HEK293T (cell line): Measurements from ENCODE around the gene UMODL1.

Source experiments
- CTBP1 ChIP-seq: fragments of 450-650 bp; IDR thresholded peaks from 2 replicates; pipeline ENCODE4 v1.6.1; 2016; ENCODE audit warnings: borderline replicate concordance
- ELF4 ChIP-seq: fragments of 450-650 bp; IDR thresholded peaks from 2 replicates; pipeline ENCODE4 v1.6.1; 2017; ENCODE audit warnings: antibody characterized with exemption
- FOXK2 ChIP-seq: fragments of 450-650 bp; IDR thresholded peaks from 2 replicates; pipeline ENCODE4 v1.6.1; 2016; ENCODE audit warnings: mild to moderate bottlenecking
- FOXM1 ChIP-seq: fragments of 450-650 bp; IDR thresholded peaks from 2 replicates; pipeline ENCODE4 v1.6.1; 2017; ENCODE audit warnings: mild to moderate bottlenecking, borderline replicate concordance
- HDGF ChIP-seq: fragments of 450-650 bp; IDR thresholded peaks from 2 replicates; pipeline ENCODE4 v1.6.1; 2017; ENCODE audit warnings: antibody characterized with exemption, borderline replicate concordance
- NFRKB ChIP-seq: fragments of 450-650 bp; IDR thresholded peaks from 2 replicates; pipeline ENCODE4 v1.6.1; 2016; ENCODE audit warnings: mild to moderate bottlenecking, moderate library complexity
- SP1 ChIP-seq: fragments of 450-650 bp; IDR thresholded peaks from 2 replicates; pipeline ENCODE4 v1.6.1; 2017
- SUZ12 ChIP-seq: fragments of 450-650 bp; IDR thresholded peaks from 2 replicates; pipeline ENCODE4 v1.6.1; 2016; ENCODE audit warnings: mild to moderate bottlenecking
- TARDBP ChIP-seq: fragments of 450-650 bp; IDR thresholded peaks from 2 replicates; pipeline ENCODE4 v1.6.1; 2016

DNA sequence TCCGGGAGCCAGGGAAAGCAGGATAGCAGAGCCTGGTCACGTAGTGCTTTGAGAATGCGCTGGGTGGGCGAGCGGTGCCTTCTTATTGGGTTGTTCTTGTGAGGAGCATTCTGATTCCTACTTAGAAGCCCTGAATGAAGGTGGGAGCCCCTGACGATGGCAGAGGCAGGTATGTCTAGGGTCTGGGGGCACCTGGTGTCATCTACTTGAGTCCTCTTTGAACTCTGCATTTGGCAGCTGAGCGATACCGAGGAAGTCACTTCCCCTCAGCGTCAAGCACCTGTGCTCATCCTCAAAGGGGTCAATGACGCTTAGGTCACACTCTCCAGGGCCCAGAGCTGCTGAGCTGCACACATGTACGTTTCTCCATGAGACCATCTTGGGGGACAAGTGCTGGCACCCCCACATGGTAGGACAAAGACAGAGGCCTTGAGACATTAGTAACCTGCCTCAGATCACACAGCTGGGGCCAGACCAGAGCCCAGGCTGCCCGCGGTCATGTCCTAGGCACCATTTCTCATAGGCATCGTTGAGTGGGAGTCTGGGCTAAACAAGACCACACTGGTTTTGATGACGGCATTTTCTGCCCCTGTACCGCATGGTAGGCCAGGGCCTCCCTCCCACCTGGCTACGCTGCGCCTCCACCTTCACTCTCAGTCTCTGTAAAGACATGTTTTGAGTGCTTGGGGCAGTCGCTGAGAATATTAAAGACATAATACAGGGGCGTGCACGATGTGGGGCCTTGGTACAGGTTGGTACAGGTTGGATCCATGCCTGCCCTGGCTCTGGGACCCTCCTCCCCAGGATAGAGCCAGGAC is 78.7 kb downstream of the UMODL1 start:
- TF ChIP-seq ELF4 (no peak), SP1 (no peak), NFRKB (no peak), HDGF (no peak), TARDBP (no peak), FOXM1 (no peak), SUZ12 (no peak), CTBP1 (no peak), FOXK2 (no peak)
